Measurements from ENCODE around the gene HGS.
"Not testable (repeated sequence)": the region's sequence is repeated elsewhere in the genome, so short reads cannot be mapped to it uniquely, and the experiment has no call there.

The HGS gene

DNA sequence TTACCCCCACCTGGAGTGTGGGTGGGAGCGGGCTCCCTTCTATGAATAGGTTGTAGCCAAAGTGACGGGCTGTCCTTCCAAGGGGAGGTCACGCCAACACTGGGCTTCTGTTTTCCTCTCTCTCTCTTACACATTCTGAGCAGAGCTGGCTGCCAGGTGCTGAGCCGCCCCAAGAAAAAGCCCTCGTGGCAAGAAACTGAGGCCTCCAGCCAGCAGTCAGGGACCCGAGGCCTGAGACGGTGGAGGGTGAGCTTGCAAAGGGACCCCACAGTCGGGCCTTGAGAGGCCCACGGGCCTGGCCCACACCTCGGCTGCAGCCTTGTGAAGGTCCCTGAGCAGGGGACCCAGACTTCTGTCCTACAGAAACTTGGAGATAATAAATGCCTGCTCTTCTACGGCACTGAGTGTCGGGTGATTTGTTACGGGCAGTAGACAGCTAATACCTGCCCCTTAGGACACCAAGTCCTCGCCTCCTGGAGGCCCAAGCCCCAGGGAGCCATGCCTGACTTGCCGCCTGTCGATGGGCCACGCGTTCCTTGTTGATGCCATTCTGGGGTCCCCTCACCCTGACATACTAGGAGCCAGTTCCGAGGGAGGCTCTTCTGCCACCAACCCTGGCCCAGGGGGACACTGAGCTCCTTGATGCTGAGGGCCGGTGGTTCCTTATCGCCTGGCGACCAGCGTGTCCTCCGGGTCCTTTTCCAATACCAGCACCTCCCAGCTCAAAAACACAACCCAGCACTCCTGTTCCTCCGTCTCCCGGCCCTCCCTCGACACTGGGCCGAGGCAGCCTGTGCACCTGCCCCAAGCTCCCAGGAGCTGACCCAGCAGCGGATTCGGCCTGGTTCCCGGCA, 54.4 kb downstream of the HGS start:
- H3K9ac ChIP-seq (ENCODE audit: low read length), result no peak overlapping the region
- no peak overlapping the region for H3K23ac ChIP-seq (ENCODE audit: low read length)
- H2BK12ac ChIP-seq (ENCODE audit: low read length), result no peak overlapping the region
- no peak overlapping the region for H3K14ac ChIP-seq (ENCODE audit: low read length)
- H3K9me3 ChIP-seq (ENCODE audit: insufficient read depth, low read depth, low read length), result peaks cover 4% of the 10 kb centered on the region
- no peak overlapping the region for H4K12ac ChIP-seq (ENCODE audit: low read depth, low read length)
- no peaks in the 10 kb centered on the region for H3K79me1 ChIP-seq (ENCODE audit: low read length)
- H2BK5ac ChIP-seq (ENCODE audit: low read depth, low read length, poor library complexity), result no peak overlapping the region
- H3K27me3 ChIP-seq (ENCODE audit: insufficient read depth, low read length), result no peaks in the 10 kb centered on the region
- no peak overlapping the region for H3K4me3 ChIP-seq (ENCODE audit: low read depth, low read length)
- H3K4ac ChIP-seq (ENCODE audit: low read depth, low read length), result no peak overlapping the region
- no peak overlapping the region for H3K27ac ChIP-seq (ENCODE audit: low read depth, low read length)
- no peak overlapping the region for H4K91ac ChIP-seq (ENCODE audit: low read depth, low read length)
- no peak overlapping the region for H2BK120ac ChIP-seq (ENCODE audit: insufficient read depth, low read length, poor library complexity)
- H3K79me2 ChIP-seq (ENCODE audit: control insufficient read depth, insufficient read depth, low read length, poor library complexity), result no peaks in the 10 kb centered on the region
- H2AFZ ChIP-seq (ENCODE audit: insufficient read depth, low read length, poor library complexity), result no peak overlapping the region
- no peak overlapping the region for H3K18ac ChIP-seq (ENCODE audit: low read length)
- H3K36me3 ChIP-seq (ENCODE audit: control insufficient read depth in 1 of 2, insufficient read depth in 2 of 2, low read length in 2 of 2), result no peaks in the 10 kb centered on the region
- H3K4me1 ChIP-seq (ENCODE audit: control insufficient read depth in 1 of 2, insufficient read depth in 2 of 2, low read length in 2 of 2), result no peaks in the 10 kb centered on the region
- H3K4me2 ChIP-seq (ENCODE audit: low read length), result no peak overlapping the region
- no peak overlapping the region for H4K8ac ChIP-seq (ENCODE audit: low read depth, low read length)
- H2AK5ac ChIP-seq (ENCODE audit: low read length), result no peak overlapping the region
- DNase-seq, result no peak
- no CpG with 5 or more reads among the region's 31 CpGs for WGBS (ENCODE audit: extremely low coverage, insufficient coverage, insufficient read length)

DNA sequence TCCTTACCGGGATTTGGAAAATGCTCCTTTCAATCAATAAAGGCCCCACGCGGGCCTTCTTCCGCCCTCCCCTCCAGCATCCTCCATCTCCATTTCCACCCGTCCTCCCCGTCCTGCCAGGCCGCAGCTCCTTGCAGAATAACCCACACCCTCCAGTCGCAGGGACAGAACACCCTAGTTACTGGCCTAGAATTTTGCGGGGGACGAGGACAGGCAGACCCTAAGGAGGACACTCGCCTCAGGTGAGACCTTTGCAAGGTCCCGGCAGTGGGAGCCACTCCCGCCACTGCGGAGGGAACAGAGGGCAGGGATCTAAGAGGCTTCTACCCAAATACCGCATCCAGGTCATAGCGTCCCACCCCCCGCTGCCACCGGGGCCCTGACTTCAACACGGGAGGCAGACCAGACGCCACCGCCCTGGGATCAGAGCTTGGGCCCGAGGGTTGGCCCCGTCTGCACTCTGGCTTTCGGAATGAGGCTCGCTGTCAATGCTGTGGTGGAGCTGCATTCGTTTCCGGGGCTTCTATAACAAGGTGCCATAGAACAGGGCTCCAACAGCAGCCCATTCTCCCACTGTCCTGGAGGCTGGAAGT, 55.1 kb downstream of the HGS start:
- Histone ChIP-seq H2BK5ac (ENCODE audit: low read depth, low read length, poor library complexity) (no peak overlapping the region), H3K14ac (ENCODE audit: low read length) (no peak overlapping the region)

DNA sequence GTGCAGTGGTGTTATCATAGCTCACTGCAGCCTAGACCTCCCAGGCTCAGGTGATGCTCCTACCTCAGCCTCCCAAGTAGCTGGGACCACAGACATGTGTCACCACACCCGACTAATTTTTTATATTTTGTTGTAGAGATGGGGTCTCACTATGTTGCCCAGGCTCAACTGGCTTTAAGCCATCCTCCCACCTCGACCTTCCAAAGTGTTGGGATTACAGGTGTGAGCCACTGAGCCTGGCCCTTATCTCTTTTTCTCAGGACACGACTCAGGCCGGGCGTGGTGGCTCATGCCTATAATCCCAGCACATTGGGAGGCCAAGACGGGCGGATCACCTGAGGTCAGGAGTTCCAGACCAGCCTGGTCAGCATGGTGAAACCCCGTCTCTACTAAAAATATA, 55.8 kb downstream of the HGS start:
- H3K27ac ChIP-seq (ENCODE audit: low read depth, low read length); H2BK120ac ChIP-seq (ENCODE audit: insufficient read depth, low read length, poor library complexity); H3K79me1 ChIP-seq (ENCODE audit: low read length); H3K14ac ChIP-seq (ENCODE audit: low read length); H3K27me3 ChIP-seq (ENCODE audit: insufficient read depth, low read length); H4K8ac ChIP-seq (ENCODE audit: low read depth, low read length); H2BK5ac ChIP-seq (ENCODE audit: low read depth, low read length, poor library complexity); H3K4me3 ChIP-seq (ENCODE audit: low read depth, low read length); H3K23ac ChIP-seq (ENCODE audit: low read length); H3K18ac ChIP-seq (ENCODE audit: low read length); H4K91ac ChIP-seq (ENCODE audit: low read depth, low read length); DNase-seq; H3K4me2 ChIP-seq (ENCODE audit: low read length); H2BK12ac ChIP-seq (ENCODE audit: low read length); H2AK5ac ChIP-seq (ENCODE audit: low read length); H3K79me2 ChIP-seq (ENCODE audit: control insufficient read depth, insufficient read depth, low read length, poor library complexity); H2AFZ ChIP-seq (ENCODE audit: insufficient read depth, low read length, poor library complexity); H3K4me1 ChIP-seq (ENCODE audit: control insufficient read depth in 1 of 2, insufficient read depth in 2 of 2, low read length in 2 of 2); H3K9me3 ChIP-seq (ENCODE audit: insufficient read depth, low read depth, low read length); H3K4ac ChIP-seq (ENCODE audit: low read depth, low read length); H3K36me3 ChIP-seq (ENCODE audit: control insufficient read depth in 1 of 2, insufficient read depth in 2 of 2, low read length in 2 of 2); H4K12ac ChIP-seq (ENCODE audit: low read depth, low read length); H3K9ac ChIP-seq (ENCODE audit: low read length): not testable (repeated sequence)
- no CpG with 5 or more reads among the region's 8 CpGs for WGBS (ENCODE audit: extremely low coverage, insufficient coverage, insufficient read length)

More for the DNA sequence above, 55.1 kb downstream of the HGS start:
- no peak overlapping the region for H3K9ac ChIP-seq (ENCODE audit: low read length)
- no peak for DNase-seq
- H3K23ac ChIP-seq (ENCODE audit: low read length), result no peak overlapping the region
- no peaks in the 10 kb centered on the region for H3K27me3 ChIP-seq (ENCODE audit: insufficient read depth, low read length)
- H4K8ac ChIP-seq (ENCODE audit: low read depth, low read length), result no peak overlapping the region
- no peak overlapping the region for H4K12ac ChIP-seq (ENCODE audit: low read depth, low read length)
- peaks cover 4% of the 10 kb centered on the region for H3K9me3 ChIP-seq (ENCODE audit: insufficient read depth, low read depth, low read length)
- no peak overlapping the region for H3K18ac ChIP-seq (ENCODE audit: low read length)
- no peak overlapping the region for H3K4me3 ChIP-seq (ENCODE audit: low read depth, low read length)
- no peak overlapping the region for H3K4me2 ChIP-seq (ENCODE audit: low read length)
- H3K27ac ChIP-seq (ENCODE audit: low read depth, low read length), result no peak overlapping the region
- no peaks in the 10 kb centered on the region for H3K36me3 ChIP-seq (ENCODE audit: control insufficient read depth in 1 of 2, insufficient read depth in 2 of 2, low read length in 2 of 2)
- no peak overlapping the region for H2AK5ac ChIP-seq (ENCODE audit: low read length)
- H3K4ac ChIP-seq (ENCODE audit: low read depth, low read length), result no peak overlapping the region
- H3K79me1 ChIP-seq (ENCODE audit: low read length), result no peaks in the 10 kb centered on the region
- H2BK12ac ChIP-seq (ENCODE audit: low read length), result no peak overlapping the region
- WGBS (ENCODE audit: extremely low coverage, insufficient coverage, insufficient read length), result no CpG with 5 or more reads among the region's 27 CpGs
- no peak overlapping the region for H2BK120ac ChIP-seq (ENCODE audit: insufficient read depth, low read length, poor library complexity)
- no peaks in the 10 kb centered on the region for H3K4me1 ChIP-seq (ENCODE audit: control insufficient read depth in 1 of 2, insufficient read depth in 2 of 2, low read length in 2 of 2)
- H3K79me2 ChIP-seq (ENCODE audit: control insufficient read depth, insufficient read depth, low read length, poor library complexity), result no peaks in the 10 kb centered on the region
- H4K91ac ChIP-seq (ENCODE audit: low read depth, low read length), result no peak overlapping the region
- H2AFZ ChIP-seq (ENCODE audit: insufficient read depth, low read length, poor library complexity), result no peak overlapping the region

DNA sequence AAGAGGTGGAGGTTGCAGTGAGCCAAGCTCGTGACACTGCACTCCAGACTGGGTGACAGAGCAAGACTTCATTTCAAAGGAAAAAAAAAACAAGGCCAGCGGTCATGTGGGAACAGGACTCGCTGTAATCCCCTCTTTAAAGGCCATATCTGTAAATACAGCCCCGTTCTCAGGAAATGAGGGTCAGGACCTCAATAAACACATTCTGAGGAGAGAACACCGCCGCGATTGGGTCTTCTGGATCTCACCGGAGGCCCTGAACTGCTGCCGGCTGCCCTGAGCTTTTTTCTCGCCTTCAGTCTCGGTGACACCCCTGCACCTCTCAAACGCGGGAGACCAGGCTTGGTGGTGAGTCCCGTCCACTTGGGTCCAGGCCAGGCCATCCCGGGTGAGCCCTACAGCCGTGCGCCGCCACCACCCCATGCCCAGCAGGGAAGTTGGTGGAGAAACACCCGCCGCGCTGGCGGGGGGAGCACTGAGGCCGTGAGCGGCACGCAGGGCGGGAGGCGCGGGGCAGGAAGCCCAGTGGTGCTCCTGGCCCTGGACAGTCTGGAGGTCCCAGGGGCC, 56.7 kb downstream of the HGS start:
- Histone ChIP-seq H4K12ac (ENCODE audit: low read depth, low read length) (no peak overlapping the region), H3K9me3 (ENCODE audit: insufficient read depth, low read depth, low read length) (peaks cover 4% of the 10 kb centered on the region), H2AK5ac (ENCODE audit: low read length) (no peak overlapping the region), H3K27ac (ENCODE audit: low read depth, low read length) (no peak overlapping the region), H3K79me2 (ENCODE audit: control insufficient read depth, insufficient read depth, low read length, poor library complexity) (no peaks in the 10 kb centered on the region), H2BK12ac (ENCODE audit: low read length) (no peak overlapping the region), H3K27me3 (ENCODE audit: insufficient read depth, low read length) (no peaks in the 10 kb centered on the region), H3K4me1 (ENCODE audit: control insufficient read depth in 1 of 2, insufficient read depth in 2 of 2, low read length in 2 of 2) (no peaks in the 10 kb centered on the region), H2BK5ac (ENCODE audit: low read depth, low read length, poor library complexity) (no peak overlapping the region), H3K36me3 (ENCODE audit: control insufficient read depth in 1 of 2, insufficient read depth in 2 of 2, low read length in 2 of 2) (no peaks in the 10 kb centered on the region), H3K4me3 (ENCODE audit: low read depth, low read length) (peak overlapping the region; percentile 40), H3K79me1 (ENCODE audit: low read length) (no peaks in the 10 kb centered on the region), H3K23ac (ENCODE audit: low read length) (no peak overlapping the region), H3K14ac (ENCODE audit: low read length) (no peak overlapping the region), H3K9ac (ENCODE audit: low read length) (no peak overlapping the region), H2AFZ (ENCODE audit: insufficient read depth, low read length, poor library complexity) (no peak overlapping the region), H3K4me2 (ENCODE audit: low read length) (no peak overlapping the region), H4K8ac (ENCODE audit: low read depth, low read length) (no peak overlapping the region), H3K18ac (ENCODE audit: low read length) (no peak overlapping the region), H4K91ac (ENCODE audit: low read depth, low read length) (no peak overlapping the region), H3K4ac (ENCODE audit: low read depth, low read length) (no peak overlapping the region), H2BK120ac (ENCODE audit: insufficient read depth, low read length, poor library complexity) (no peak overlapping the region)
- WGBS (ENCODE audit: extremely low coverage, insufficient coverage, insufficient read length), result no CpG with 5 or more reads among the region's 28 CpGs
- DNase-seq, result no peak
